Vagina (tissue), 2 donors: ENCODE results near the gene STARD10.

ENCODE experiments used
- POLR2A ChIP-seq, 2 donors: fragments of 450-650 bp; IDR thresholded peaks; one replicate each; pipeline ENCODE4 v1.6.1; 2017; ENCODE audit warnings: antibody characterized with exemption in 2 of 2, mild to moderate bottlenecking in 2 of 2, moderate library complexity in 2 of 2
- TF ChIP-seq, protein P1 (sequence below), 3 experiments: fragments of 450-650 bp in 2 of 3; fragments of 200-600 bp in 1 of 3; sonication (generic) in 1 of 3; IDR thresholded peaks; one replicate each; pipeline ENCODE4 v1.5.1; 2017 to 2019; ENCODE audit warnings: antibody characterized with exemption in 3 of 3, mild to moderate bottlenecking in 2 of 3, moderate library complexity in 2 of 3

DNA sequence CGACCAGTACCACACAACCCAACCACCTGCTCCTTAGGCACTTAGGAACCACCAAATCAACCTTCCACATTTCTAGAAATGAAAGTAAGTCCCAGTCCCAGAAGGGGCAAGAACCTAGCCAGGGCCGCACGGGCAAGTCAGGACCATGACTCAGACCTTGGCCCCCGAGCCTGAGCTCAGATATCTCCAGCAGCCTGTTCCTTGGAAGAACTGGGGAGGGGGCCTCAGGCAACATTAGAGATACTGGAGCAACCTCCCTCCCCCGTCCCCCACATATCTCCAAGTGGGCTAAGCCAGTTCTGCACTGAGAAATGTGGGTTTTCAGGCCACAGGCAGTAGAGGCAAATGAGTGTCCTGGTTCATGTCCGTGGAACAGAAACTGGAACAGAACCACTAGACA is 49.4 kb downstream of the STARD10 start:
- TF ChIP-seq POLR2A (IDR thresholded peaks at IDR 0.05), result no peak
- TF ChIP-seq, protein P1, sequence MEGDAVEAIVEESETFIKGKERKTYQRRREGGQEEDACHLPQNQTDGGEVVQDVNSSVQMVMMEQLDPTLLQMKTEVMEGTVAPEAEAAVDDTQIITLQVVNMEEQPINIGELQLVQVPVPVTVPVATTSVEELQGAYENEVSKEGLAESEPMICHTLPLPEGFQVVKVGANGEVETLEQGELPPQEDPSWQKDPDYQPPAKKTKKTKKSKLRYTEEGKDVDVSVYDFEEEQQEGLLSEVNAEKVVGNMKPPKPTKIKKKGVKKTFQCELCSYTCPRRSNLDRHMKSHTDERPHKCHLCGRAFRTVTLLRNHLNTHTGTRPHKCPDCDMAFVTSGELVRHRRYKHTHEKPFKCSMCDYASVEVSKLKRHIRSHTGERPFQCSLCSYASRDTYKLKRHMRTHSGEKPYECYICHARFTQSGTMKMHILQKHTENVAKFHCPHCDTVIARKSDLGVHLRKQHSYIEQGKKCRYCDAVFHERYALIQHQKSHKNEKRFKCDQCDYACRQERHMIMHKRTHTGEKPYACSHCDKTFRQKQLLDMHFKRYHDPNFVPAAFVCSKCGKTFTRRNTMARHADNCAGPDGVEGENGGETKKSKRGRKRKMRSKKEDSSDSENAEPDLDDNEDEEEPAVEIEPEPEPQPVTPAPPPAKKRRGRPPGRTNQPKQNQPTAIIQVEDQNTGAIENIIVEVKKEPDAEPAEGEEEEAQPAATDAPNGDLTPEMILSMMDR (IDR thresholded peaks at IDR 0.05), result no peak
